Keratinocyte (primary cell): Measurements from ENCODE around the gene PCDHGC3.

Experiments
- CTCF ChIP-seq, 3 experiments: IDR thresholded peaks in 1 of 3; conservative IDR thresholded peaks in 1 of 3; optimal IDR thresholded peaks in 1 of 3; 2 replicates in 2 of 3; 3 replicates in 1 of 3; pipeline versions ENCODE3 to v1.5.1; 2011; ENCODE audit warnings: low read length in 3 of 3, mild to moderate bottlenecking in 3 of 3, moderate library complexity in 2 of 3, control low read depth in 1 of 3, inconsistent platforms in 1 of 3; ENCODE audit not compliant: insufficient read depth in 2 of 3; ENCODE audit errors: extremely low read depth in 1 of 3
- EZH2 ChIP-seq: IDR thresholded peaks from one replicate; pipeline ENCODE4 v1.6.1; 2012; ENCODE audit warnings: inconsistent platforms, mild to moderate bottlenecking, low read length, moderate library complexity

- TF ChIP-seq CTCF (optimal IDR thresholded peaks at IDR 0.05 in 1 of 3, IDR thresholded peaks at IDR 0.05 in 1 of 3, conservative IDR thresholded peaks at IDR 0.05 in 1 of 3; ENCODE audit: extremely low read depth in 1 of 3, insufficient read depth in 2 of 3, low read length in 3 of 3) (no peak), EZH2 (no peak)
These were observed 19.7 kb downstream of the PCDHGC3 start for GRCh38 chr5:141495453-141495811.
